ENCODE data around the gene SHISA6.

- TF ChIP-seq CTCF (IDR thresholded peaks at IDR 0.05) = no peak
- no peak for TF ChIP-seq POLR2A (IDR thresholded peaks at IDR 0.05)
These were observed 41.6 kb downstream of the SHISA6 start for GRCh38 chr17:11282586-11282985.

Data from thyroid gland (tissue), 4 donors.